H9 (cell line): ENCODE results near the gene NCKAP5. TPM values are rescaled to one million over a fixed set of nuclear protein-coding genes. Genes with fewer than 3 reads are reported as not detected.

Experiments used
- DNase-seq: peaks from one replicate; pipeline ENCODE4 v3.0.0-alpha.2; 2017
- H2AFZ ChIP-seq: one replicate; pipeline ENCODE4 v1.6.1; 2013; ENCODE audit warnings: mild to moderate bottlenecking, low read length, control low read depth, moderate library complexity
- H2AK5ac ChIP-seq: 2 replicates; pipeline ENCODE4 v1.6.1; 2013; ENCODE audit warnings: low read length, control low read depth, mixed read lengths; ENCODE audit not compliant: insufficient read length
- H2BK120ac ChIP-seq: one replicate; pipeline ENCODE4 v1.6.1; 2013; ENCODE audit warnings: low read depth, mild to moderate bottlenecking, low read length, control low read depth, inconsistent platforms; ENCODE audit not compliant: poor library complexity, severe bottlenecking
- H2BK12ac ChIP-seq: 2 replicates; pipeline ENCODE4 v1.6.1; 2013; ENCODE audit warnings: low read length, control low read depth, mixed read lengths, low read depth; ENCODE audit not compliant: insufficient read length
- H2BK15ac ChIP-seq: 2 replicates; pipeline ENCODE4 v1.6.1; 2013; ENCODE audit warnings: low read depth, low read length, control low read depth
- H2BK20ac ChIP-seq: one replicate; pipeline ENCODE4 v1.6.1; 2013; ENCODE audit warnings: low read depth, mild to moderate bottlenecking, low read length, control low read depth, inconsistent platforms; ENCODE audit not compliant: poor library complexity, severe bottlenecking
- H2BK5ac ChIP-seq: 2 replicates; pipeline ENCODE4 v1.6.1; 2013; ENCODE audit warnings: low read length, control low read depth, mixed read lengths; ENCODE audit not compliant: insufficient read length
- H3K14ac ChIP-seq: 2 replicates; pipeline ENCODE4 v1.6.1; 2013; ENCODE audit warnings: low read length, control low read depth; ENCODE audit not compliant: insufficient read depth
- H3K18ac ChIP-seq: 2 replicates; pipeline ENCODE4 v1.6.1; 2013; ENCODE audit warnings: low read depth, mild to moderate bottlenecking, mixed read lengths, low read length, control low read depth; ENCODE audit not compliant: insufficient read length
- H3K23ac ChIP-seq: 2 replicates; pipeline ENCODE4 v1.6.1; 2013; ENCODE audit warnings: low read length, control low read depth, mixed read lengths, low read depth; ENCODE audit not compliant: insufficient read length
- H3K23me2 ChIP-seq: 2 replicates; pipeline ENCODE4 v1.6.1; 2013; ENCODE audit warnings: low read depth, mild to moderate bottlenecking, mixed read lengths, low read length, control low read depth; ENCODE audit not compliant: insufficient read length, poor library complexity, severe bottlenecking
- H3K27ac ChIP-seq: 2 replicates; pipeline ENCODE4 v1.5.1; 2013; ENCODE audit warnings: low read length, control low read depth, mixed read lengths, low read depth; ENCODE audit not compliant: insufficient read length
- H3K27me3 ChIP-seq: 2 replicates; pipeline ENCODE4 v1.6.1; 2013; ENCODE audit warnings: low read length, control low read depth, inconsistent platforms; ENCODE audit not compliant: insufficient read depth
- H3K4ac ChIP-seq: 2 replicates; pipeline ENCODE4 v1.6.1; 2013; ENCODE audit warnings: low read depth, mild to moderate bottlenecking, control low read depth, inconsistent platforms, low read length, moderate library complexity
- H3K4me1 ChIP-seq: 2 replicates; pipeline ENCODE4 v1.6.1; 2013; ENCODE audit warnings: low read length, control low read depth, inconsistent platforms; ENCODE audit not compliant: insufficient read depth
- H3K4me2 ChIP-seq: 2 replicates; pipeline ENCODE4 v1.6.1; 2013; ENCODE audit warnings: low read length, control low read depth, mixed read lengths; ENCODE audit not compliant: insufficient read length, insufficient read depth
- H3K56ac ChIP-seq: 2 replicates; pipeline ENCODE4 v1.6.1; 2013; ENCODE audit warnings: low read depth, mild to moderate bottlenecking, mixed read lengths, low read length, control low read depth; ENCODE audit not compliant: insufficient read length
- H3K79me1 ChIP-seq: 2 replicates; pipeline ENCODE4 v1.6.1; 2013; ENCODE audit warnings: low read depth, mild to moderate bottlenecking, moderate library complexity, low read length, control low read depth, inconsistent platforms; ENCODE audit not compliant: insufficient read depth, poor library complexity, severe bottlenecking
- H3K79me2 ChIP-seq: 2 replicates; pipeline ENCODE4 v1.6.1; 2013; ENCODE audit warnings: low read length, control low read depth, inconsistent platforms; ENCODE audit not compliant: insufficient read depth
- H3K9ac ChIP-seq: 2 replicates; pipeline ENCODE4 v1.6.1; 2013; ENCODE audit warnings: low read length, control low read depth, mixed read lengths; ENCODE audit not compliant: insufficient read length; ENCODE audit errors: extremely low read depth
- H3K9me3 ChIP-seq: one replicate; pipeline ENCODE4 v1.6.1; 2013; ENCODE audit warnings: low read depth, low read length, inconsistent platforms; ENCODE audit not compliant: control insufficient read depth
- H3T11ph ChIP-seq: one replicate; pipeline ENCODE4 v1.6.1; 2013; ENCODE audit warnings: mild to moderate bottlenecking, low read length, control low read depth, inconsistent platforms
- H4K20me1 ChIP-seq: one replicate; pipeline ENCODE4 v1.6.1; 2013; ENCODE audit not compliant: control insufficient read depth, insufficient read length, insufficient read depth
- H4K5ac ChIP-seq: 2 replicates; pipeline ENCODE4 v1.6.1; 2013; ENCODE audit warnings: low read depth, mild to moderate bottlenecking, mixed read lengths, low read length, control low read depth; ENCODE audit not compliant: insufficient read length
- H4K8ac ChIP-seq: replicated peaks from 2 replicates; pipeline ENCODE4 v1.6.1; 2013; ENCODE audit warnings: low read length, control low read depth, mixed read lengths, low read depth; ENCODE audit not compliant: insufficient read length
- H4K91ac ChIP-seq: 2 replicates; pipeline ENCODE4 v1.6.1; 2013; ENCODE audit warnings: low read depth, mild to moderate bottlenecking, moderate library complexity, mixed read lengths, low read length, control low read depth; ENCODE audit not compliant: insufficient read length
- H3K27ac Mint-ChIP-seq, 3 experiments: 2 replicates in 2 of 3; 3 replicates in 1 of 3; pipeline ENCODE4 v1.8.0; 2020 to 2021; ENCODE audit warnings: mixed read lengths in 3 of 3, mild to moderate bottlenecking in 1 of 3, moderate library complexity in 1 of 3
- H3K27me3 Mint-ChIP-seq: 2 replicates; pipeline ENCODE4 v1.8.0; 2021; ENCODE audit warnings: low read depth, mild to moderate bottlenecking, moderate library complexity, mixed read lengths
- H3K36me3 Mint-ChIP-seq, 3 experiments: 2 replicates in 2 of 3; 3 replicates in 1 of 3; pipeline ENCODE4 v1.8.0; 2020 to 2021; ENCODE audit warnings: low read depth in 3 of 3, mixed read lengths in 3 of 3; ENCODE audit not compliant: insufficient read depth in 1 of 3
- H3K4me1 Mint-ChIP-seq, 2 experiments: 2 replicates each; pipeline ENCODE4 v1.8.0; 2020; ENCODE audit warnings: mixed read lengths in 2 of 2
- H3K4me3 Mint-ChIP-seq, 2 experiments: 2 replicates in 1 of 2; 3 replicates in 1 of 2; pipeline ENCODE4 v1.8.0; 2020 to 2021; ENCODE audit warnings: mild to moderate bottlenecking in 2 of 2, mixed read lengths in 2 of 2, moderate library complexity in 1 of 2
- H3K9me3 Mint-ChIP-seq, 2 experiments: 2 replicates in 1 of 2; 3 replicates in 1 of 2; pipeline ENCODE4 v1.8.0; 2020; ENCODE audit warnings: mild to moderate bottlenecking in 2 of 2, mixed read lengths in 2 of 2, moderate library complexity in 1 of 2
- CTCF ChIP-seq: fragments of 200-600 bp; sonication (generic); conservative IDR thresholded peaks from 3 replicates; pipeline ENCODE4 v1.8.0; 2021; ENCODE audit warnings: antibody characterized with exemption, mild to moderate bottlenecking
- WGBS: extraction: QIAGEN DNeasy Blood & Tissue Kit; methylation state at CpG from one replicate; pipeline ENCODE4 v1.1.7; 2013; ENCODE audit warnings: missing lambda C conversion rate, low lambda C conversion rate, mixed read lengths; ENCODE audit not compliant: insufficient read length; ENCODE audit errors: extremely low coverage; 5-methylcytosine and 5-hydroxymethylcytosine counted together
- total RNA-seq: library from RNA; stranded (reverse); gene quantifications from 2 replicates; pipeline ENCODE4 v1.2.1, GENCODE V29; 2021

NCKAP5 gene
- total RNA-seq, 1 experiment from 2014 or later, result 0.26 TPM

- Mint-ChIP-seq H3K36me3 (no peaks in the 10 kb centered on the region), H3K4me1 (peaks cover 14 to 16% of the 10 kb centered on the region in 2 experiments), H3K9me3 (no peaks in the 10 kb centered on the region; a peak in 1 of 5 replicates), H3K4me3 (no peak overlapping the region), H3K27ac (no peak overlapping the region), H3K27me3 (peaks cover 59% of the 10 kb centered on the region)
- H3K27ac ChIP-seq, result no peak overlapping the region
- no peak for DNase-seq
- no CpG with 5 or more reads among the region's 5 CpGs for WGBS
- H4K20me1 ChIP-seq, result no peaks in the 10 kb centered on the region
- no peak overlapping the region for H2BK20ac ChIP-seq
- no peak overlapping the region for H3K14ac ChIP-seq
- no peak overlapping the region for H2BK12ac ChIP-seq
- H3K23ac ChIP-seq, result no peak overlapping the region
- no peaks in the 10 kb centered on the region for H3K79me1 ChIP-seq
- H3K79me2 ChIP-seq, result no peaks in the 10 kb centered on the region
- H2BK15ac ChIP-seq, result no peak overlapping the region
- H2AFZ ChIP-seq, result no peak overlapping the region
- no peak overlapping the region for H4K91ac ChIP-seq
- H3K18ac ChIP-seq, result no peak overlapping the region
- peaks cover 32% of the 10 kb centered on the region; the same call in 1 of the 2 replicates for H3K27me3 ChIP-seq
- H3K9ac ChIP-seq, result no peak overlapping the region
- no peak overlapping the region for H4K5ac ChIP-seq
- TF ChIP-seq CTCF, result no peak
- no peak overlapping the region for H2BK120ac ChIP-seq
- no peak overlapping the region for H4K8ac ChIP-seq
- no peak overlapping the region for H3T11ph ChIP-seq
- H3K56ac ChIP-seq, result no peak overlapping the region
- H3K4me2 ChIP-seq, result no peak overlapping the region
- no peaks in the 10 kb centered on the region for H3K23me2 ChIP-seq
- no peak overlapping the region for H2BK5ac ChIP-seq
- H3K4me1 ChIP-seq, result peaks cover 4% of the 10 kb centered on the region; the same call in 1 of the 2 replicates
- no peak overlapping the region for H2AK5ac ChIP-seq
- H3K4ac ChIP-seq, result no peak overlapping the region
- H3K9me3 ChIP-seq, result no peaks in the 10 kb centered on the region
Measured at GRCh38 chr2:133525613-133526529, 42.4 kb downstream of the NCKAP5 start.
